IPS-15b (cell line): ENCODE measurements around the gene FRMD4B.
"Not testable (repeated sequence)": the region's sequence is repeated elsewhere in the genome, so short reads cannot be mapped to it uniquely, and the experiment has no call there.

ENCODE experiments used
- H3K27me3 ChIP-seq: one replicate; pipeline ENCODE4 v1.6.1; 2013; ENCODE audit warnings: low read length; ENCODE audit not compliant: control insufficient read depth, insufficient read depth
- H3K36me3 ChIP-seq: one replicate; pipeline ENCODE4 v1.6.1; 2013; ENCODE audit warnings: low read length; ENCODE audit not compliant: control insufficient read depth, insufficient read depth
- H3K4me1 ChIP-seq: one replicate; pipeline ENCODE4 v1.6.1; 2013; ENCODE audit warnings: mild to moderate bottlenecking, low read length; ENCODE audit not compliant: control insufficient read depth, insufficient read depth
- H3K4me3 ChIP-seq: one replicate; pipeline ENCODE4 v1.5.1; 2013; ENCODE audit warnings: low read depth, low read length
- H3K9ac ChIP-seq: one replicate; pipeline ENCODE4 v1.6.1; 2013; ENCODE audit warnings: low read depth, mild to moderate bottlenecking, low read length
- H3K9me3 ChIP-seq: one replicate; pipeline ENCODE4 v1.6.1; 2013; ENCODE audit warnings: mild to moderate bottlenecking, low read length; ENCODE audit not compliant: control insufficient read depth, insufficient read depth

The FRMD4B gene

GRCh38 chr3:69292959-69293574, 92.8 kb downstream of the FRMD4B start:
- Histone ChIP-seq H3K4me1 (peaks cover 8% of the 10 kb centered on the region), H3K9ac (no peak overlapping the region), H3K9me3 (no peaks in the 10 kb centered on the region), H3K4me3 (no peak overlapping the region), H3K27me3 (no peaks in the 10 kb centered on the region), H3K36me3 (no peaks in the 10 kb centered on the region)

DNA sequence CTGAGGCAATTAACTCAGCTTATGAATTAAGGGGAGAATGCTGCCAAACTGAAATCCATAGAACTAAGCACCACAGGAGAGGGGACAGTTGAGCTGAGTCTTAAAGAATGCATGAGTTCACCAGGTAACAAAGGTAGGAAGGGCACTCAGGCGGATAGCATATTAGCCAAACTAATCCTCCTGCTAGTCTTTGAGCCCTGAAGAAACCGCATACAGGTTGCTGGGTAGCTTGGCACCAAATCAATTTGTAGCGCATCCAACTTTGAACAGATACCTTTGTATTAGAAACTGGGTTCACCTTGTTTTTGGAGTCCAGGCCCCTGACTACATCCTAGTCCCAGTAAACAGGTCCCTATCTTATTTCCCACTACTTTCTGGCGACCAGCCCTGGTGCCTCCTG, 93.7 kb downstream of the FRMD4B start:
- no peaks in the 10 kb centered on the region for H3K9me3 ChIP-seq
- H3K36me3 ChIP-seq, result no peaks in the 10 kb centered on the region
- H3K9ac ChIP-seq, result no peak overlapping the region
- H3K27me3 ChIP-seq, result no peaks in the 10 kb centered on the region
- peaks cover 15% of the 10 kb centered on the region for H3K4me1 ChIP-seq
- H3K4me3 ChIP-seq, result no peak overlapping the region

DNA sequence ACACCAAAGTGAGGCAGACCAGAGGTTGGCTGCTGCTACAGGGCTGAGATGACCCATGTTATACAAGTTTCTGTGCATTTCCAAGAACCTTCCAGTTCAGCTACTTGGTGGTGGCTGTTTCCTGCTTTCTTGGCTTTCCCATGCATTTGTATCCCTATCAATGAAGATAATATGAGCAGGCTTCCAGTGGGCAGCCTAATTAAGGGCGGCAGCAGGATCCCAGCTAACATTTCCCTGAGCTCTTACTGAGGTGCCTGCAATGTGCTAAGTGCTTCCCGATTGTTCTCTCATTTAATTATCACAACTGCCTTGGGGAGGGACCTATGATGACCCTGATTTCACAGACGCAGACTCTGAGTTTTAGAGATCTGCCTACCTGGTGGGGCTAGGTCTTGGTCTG, 95.5 kb downstream of the FRMD4B start:
- H3K4me1 ChIP-seq, result peaks cover 15% of the 10 kb centered on the region
- no peaks in the 10 kb centered on the region for H3K9me3 ChIP-seq
- no peaks in the 10 kb centered on the region for H3K36me3 ChIP-seq
- H3K27me3 ChIP-seq, result no peaks in the 10 kb centered on the region
- H3K4me3 ChIP-seq, result no peak overlapping the region
- H3K9ac ChIP-seq, result no peak overlapping the region

DNA sequence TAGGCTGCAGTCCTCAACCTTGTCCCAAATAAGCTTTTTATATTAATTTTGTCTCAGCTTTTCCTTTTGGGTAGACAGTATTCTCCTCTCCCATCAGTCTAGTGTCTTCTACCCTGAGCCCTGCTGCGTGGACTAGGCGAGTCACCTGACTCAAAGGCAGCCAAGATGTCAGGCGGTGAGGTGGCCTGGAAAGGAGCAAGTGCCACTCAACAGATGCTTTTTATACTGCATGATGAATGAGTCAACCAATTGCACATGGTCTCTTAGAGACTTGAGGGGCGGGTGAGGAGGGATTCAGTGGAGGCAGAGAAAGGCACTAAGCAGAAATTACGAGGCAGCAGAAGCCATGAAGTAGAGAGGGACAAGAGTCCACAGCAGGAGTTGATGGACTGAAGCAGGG, 95.9 kb downstream of the FRMD4B start:
- no peaks in the 10 kb centered on the region for H3K9me3 ChIP-seq
- no peak overlapping the region for H3K4me3 ChIP-seq
- H3K36me3 ChIP-seq, result no peaks in the 10 kb centered on the region
- no peak overlapping the region for H3K9ac ChIP-seq
- no peaks in the 10 kb centered on the region for H3K27me3 ChIP-seq
- H3K4me1 ChIP-seq, result peaks cover 15% of the 10 kb centered on the region

DNA sequence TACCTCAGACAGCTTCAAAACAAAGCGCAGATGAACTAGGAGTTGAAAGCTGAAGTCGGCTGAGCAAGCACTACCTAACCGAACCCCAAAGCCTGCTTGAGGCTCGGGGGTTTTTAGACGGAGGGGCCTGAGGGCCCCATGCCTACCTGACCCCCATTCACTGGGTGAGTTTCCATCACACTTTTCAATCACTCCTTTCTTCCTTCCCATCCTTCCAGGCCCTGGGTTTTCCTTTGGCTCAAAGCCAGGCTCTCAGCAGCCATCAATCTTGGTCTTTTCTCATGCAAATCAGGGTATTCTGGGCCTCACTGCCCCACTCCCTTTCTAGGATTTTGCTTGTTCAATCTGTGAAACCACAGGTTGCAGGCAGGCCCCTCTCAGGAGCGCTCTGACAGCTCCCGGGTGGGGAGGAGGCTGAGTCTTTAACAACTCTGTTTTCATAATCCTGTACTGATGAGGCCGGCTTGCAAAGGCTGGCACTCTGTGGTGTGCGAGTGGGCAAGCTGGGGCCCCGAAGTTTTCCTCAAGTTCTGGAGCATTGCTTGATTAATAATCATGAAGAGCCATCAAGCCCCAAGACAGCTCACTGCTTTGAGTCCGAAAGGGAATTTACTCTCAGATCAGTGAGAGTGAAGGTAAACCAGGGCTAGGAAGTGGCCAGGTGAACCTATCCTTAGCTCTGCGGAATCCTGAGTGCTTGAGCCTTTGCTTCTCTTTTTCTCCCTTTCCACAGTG, 97.6 kb downstream of the FRMD4B start:
- no peak overlapping the region for H3K9ac ChIP-seq

GRCh38 chr3:69283913-69284611, 101.8 kb downstream of the FRMD4B start:
- no peaks in the 10 kb centered on the region for H3K36me3 ChIP-seq
- H3K4me1 ChIP-seq, result peaks cover 13% of the 10 kb centered on the region
- H3K9me3 ChIP-seq, result no peaks in the 10 kb centered on the region
- no peaks in the 10 kb centered on the region for H3K27me3 ChIP-seq
- no peak overlapping the region for H3K4me3 ChIP-seq
- no peak overlapping the region for H3K9ac ChIP-seq

More for the DNA sequence above, 97.6 kb downstream of the FRMD4B start:
- Histone ChIP-seq H3K36me3 (no peaks in the 10 kb centered on the region), H3K4me1 (peaks cover 15% of the 10 kb centered on the region), H3K27me3 (no peaks in the 10 kb centered on the region), H3K4me3 (peak overlapping the region; percentile 12), H3K9me3 (no peaks in the 10 kb centered on the region)

GRCh38 chr3:69283496-69283895, 102.4 kb downstream of the FRMD4B start:
- Histone ChIP-seq H3K27me3 (no peaks in the 10 kb centered on the region), H3K9me3 (no peaks in the 10 kb centered on the region), H3K4me3 (no peak overlapping the region), H3K4me1 (peaks cover 9% of the 10 kb centered on the region), H3K9ac (no peak overlapping the region), H3K36me3 (no peaks in the 10 kb centered on the region)

DNA sequence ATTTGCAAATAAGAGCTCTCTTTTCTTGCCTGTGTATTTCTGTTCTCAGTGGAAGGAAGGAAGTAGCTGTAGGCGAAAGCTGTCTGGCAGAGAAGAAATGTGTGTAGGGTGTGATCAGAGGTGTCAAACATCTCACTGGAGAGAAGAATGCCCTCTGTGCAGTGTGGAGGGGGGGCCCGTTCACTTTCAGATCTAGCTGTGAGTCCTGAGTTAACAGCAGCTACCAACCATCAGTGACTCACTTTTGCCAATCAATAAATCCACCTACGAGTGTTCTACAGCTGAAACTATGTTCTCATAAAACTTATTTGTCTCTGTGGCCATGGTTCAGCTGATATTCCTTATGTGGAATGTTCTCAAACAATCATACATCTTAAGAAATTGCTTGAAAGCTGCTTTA, 103.7 kb downstream of the FRMD4B start:
- Histone ChIP-seq H3K27me3 (no peaks in the 10 kb centered on the region), H3K9ac (no peak overlapping the region), H3K4me1 (no peaks in the 10 kb centered on the region), H3K9me3 (no peaks in the 10 kb centered on the region), H3K36me3 (no peaks in the 10 kb centered on the region), H3K4me3 (no peak overlapping the region)

DNA sequence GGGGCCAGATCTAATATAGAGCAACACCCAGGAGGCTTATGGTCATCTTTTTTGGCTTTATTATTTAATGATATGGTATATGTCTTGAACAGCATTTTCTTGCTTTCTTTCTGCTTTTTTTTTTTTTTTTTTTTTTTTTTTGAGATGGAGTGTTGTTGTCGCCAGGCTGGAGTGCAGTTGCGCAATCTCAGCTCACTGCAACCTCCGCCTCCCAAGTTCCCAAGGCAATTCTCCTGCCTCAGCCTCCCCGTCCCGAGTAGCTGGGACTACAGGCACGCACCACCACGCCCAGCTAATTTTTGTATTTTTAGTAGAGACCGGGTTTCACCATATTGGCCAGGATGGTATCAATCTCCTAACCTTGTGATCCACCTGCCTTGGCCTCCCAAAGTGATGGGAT, 108.5 kb downstream of the FRMD4B start:
- not testable (repeated sequence) for H3K4me3 ChIP-seq, H3K4me1 ChIP-seq, H3K27me3 ChIP-seq, H3K9ac ChIP-seq, H3K9me3 ChIP-seq, H3K36me3 ChIP-seq

GRCh38 chr3:69276884-69277283, 109.0 kb downstream of the FRMD4B start:
- no peaks in the 10 kb centered on the region for H3K9me3 ChIP-seq
- H3K4me3 ChIP-seq, result no peak overlapping the region
- H3K27me3 ChIP-seq, result no peaks in the 10 kb centered on the region
- no peaks in the 10 kb centered on the region for H3K36me3 ChIP-seq
- H3K9ac ChIP-seq, result no peak overlapping the region
- H3K4me1 ChIP-seq, result no peaks in the 10 kb centered on the region

DNA sequence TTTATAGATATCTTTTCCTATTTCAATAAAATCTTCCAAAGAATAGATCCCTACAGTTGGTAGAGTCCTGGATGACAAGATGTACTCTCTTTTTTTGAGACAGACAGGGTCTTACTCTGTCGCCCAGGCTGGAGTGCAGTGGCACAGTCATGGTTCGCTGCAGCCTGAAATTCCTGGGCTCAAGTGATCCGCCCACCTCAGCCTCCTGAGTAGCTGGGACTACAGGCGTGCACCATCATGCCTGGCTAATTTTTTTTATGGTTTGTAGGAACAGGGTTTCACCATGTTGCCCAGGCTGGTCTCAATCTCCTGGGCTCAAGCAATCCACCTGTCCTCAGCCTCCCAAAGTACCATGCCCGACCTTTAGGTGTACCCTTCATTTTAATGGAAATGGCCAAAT, 109.7 kb downstream of the FRMD4B start:
- H3K9me3 ChIP-seq, H3K4me3 ChIP-seq, H3K4me1 ChIP-seq, H3K27me3 ChIP-seq, H3K9ac ChIP-seq, H3K36me3 ChIP-seq: not testable (repeated sequence)

GRCh38 chr3:69273896-69274295, 112.0 kb downstream of the FRMD4B start:
- H3K9ac ChIP-seq, result no peak overlapping the region
- no peaks in the 10 kb centered on the region for H3K4me1 ChIP-seq
- H3K27me3 ChIP-seq, result no peaks in the 10 kb centered on the region
- H3K4me3 ChIP-seq, result no peak overlapping the region
- no peaks in the 10 kb centered on the region for H3K36me3 ChIP-seq
- no peaks in the 10 kb centered on the region for H3K9me3 ChIP-seq
